Raji (cell line): Measurements from ENCODE around the gene ATOX1.

Experiments used
- POLR2A ChIP-seq: IDR thresholded peaks from 2 replicates; pipeline ENCODE4 v1.6.1; 2011; ENCODE audit warnings: low read depth, low read length, control low read depth; ENCODE audit not compliant: insufficient read depth

The ATOX1 gene

DNA sequence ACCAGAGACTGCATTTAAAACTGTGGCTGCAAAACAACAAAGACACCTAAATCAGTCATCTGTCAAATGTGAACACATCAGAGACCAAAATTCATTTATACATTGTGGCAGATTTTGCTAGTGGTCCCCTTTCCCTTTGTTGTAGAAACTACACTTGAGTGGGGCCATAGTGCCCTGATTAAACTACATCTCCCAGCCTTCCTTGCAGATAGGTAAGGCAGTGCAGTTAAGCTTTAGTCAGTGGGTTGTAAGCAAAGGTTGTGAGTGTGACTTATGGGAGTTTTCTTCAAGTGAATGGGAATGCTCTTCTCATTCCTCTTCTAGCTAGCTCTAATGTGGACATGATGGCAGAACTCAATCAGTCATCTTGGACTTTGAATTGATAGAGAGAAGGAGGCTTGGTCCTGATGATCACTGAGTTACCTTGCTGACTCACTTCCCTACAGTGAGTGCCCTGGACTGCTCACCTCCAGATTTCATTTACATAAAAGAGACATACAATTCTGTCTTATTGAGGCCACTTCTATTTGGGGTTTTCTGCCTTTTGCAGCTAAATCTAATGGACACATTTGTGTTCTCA, 36.5 kb downstream of the ATOX1 start:
- peak; percentile 0; the same call in 1 of the 2 replicates for TF ChIP-seq POLR2A

DNA sequence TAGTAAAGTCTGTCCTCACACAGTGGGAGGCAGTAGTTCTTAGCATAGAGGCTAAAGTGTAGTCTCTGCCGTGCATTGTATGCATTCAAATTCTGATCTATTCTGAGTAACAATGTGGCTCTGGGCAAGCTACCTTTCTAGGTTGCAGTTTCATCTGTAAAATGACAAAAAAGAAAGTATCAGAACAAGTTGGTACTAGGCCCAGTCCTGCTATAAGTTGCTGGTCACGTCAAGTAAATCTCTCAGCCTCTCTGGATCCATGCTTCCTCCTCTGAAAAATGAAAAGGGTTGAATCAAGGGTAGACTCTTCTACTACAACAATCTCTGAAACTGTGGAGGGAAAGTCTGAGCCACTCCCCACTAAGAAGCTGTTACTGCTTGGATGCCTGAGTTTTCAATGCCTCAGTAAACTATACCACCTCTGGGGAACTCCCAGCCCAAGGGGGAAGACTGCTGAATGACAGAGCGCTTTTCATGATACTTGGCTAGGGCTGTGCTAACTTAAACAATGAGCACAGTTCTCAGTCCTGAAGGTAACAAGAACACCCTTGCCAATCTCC, 37.3 kb downstream of the ATOX1 start:
- TF ChIP-seq POLR2A = no peak

DNA sequence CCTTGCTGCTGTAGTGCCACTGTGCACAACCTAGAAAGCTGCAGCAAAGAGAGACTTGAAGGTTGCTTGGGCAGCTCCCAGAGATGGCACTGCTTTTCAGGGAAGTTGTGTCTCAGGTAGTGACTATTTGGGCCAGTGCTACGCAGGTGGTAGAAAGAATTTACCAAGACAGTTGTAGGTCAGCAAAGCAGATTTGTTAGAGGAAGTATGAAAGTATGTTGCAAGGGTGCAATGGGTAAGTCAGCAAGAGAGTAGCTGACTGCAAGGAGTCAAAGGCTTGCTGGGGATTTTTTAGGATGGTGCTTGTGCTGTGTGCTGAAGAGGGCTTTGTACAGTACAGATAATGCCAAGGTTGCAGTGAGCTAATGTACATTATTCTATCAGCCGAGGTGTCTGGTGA, 38.2 kb downstream of the ATOX1 start:
- no peak for TF ChIP-seq POLR2A

DNA sequence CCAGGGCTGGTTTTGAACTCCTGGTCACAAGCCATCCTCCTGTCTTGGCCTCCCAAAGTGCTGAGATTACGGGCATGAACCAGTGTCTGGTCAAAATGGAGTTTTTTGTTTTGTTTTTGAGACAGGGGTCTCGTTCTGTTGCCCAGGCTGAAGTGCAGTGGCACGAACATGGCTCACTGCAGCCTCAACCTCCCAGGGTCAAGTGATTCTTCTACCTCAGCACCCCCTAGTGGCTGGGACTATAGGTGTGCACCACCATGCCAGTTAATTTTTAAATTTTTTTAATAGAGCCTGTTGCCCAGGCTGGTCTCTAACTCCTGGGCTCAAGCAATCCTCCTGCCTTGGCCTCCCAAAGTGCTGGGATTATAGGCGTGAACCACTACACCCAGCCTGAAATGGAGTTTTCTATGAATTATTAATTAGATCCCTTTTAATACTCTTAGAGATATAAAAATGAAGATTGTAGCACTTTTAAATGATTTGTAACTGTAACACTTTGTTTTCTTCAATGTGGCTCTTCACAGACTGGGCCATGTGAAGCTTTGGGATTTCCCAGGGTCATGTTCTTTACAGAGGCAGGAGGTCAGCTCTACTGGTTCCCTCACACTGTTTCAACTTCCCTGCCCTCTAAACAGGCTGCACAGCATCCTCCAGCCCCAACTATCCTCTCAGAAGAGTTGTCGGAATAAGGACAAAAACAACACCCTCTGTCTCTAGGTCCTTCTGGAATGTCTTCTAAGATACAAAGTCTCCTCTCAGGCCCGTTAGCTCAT, 39.0 kb downstream of the ATOX1 start:
- TF ChIP-seq POLR2A = no peak

DNA sequence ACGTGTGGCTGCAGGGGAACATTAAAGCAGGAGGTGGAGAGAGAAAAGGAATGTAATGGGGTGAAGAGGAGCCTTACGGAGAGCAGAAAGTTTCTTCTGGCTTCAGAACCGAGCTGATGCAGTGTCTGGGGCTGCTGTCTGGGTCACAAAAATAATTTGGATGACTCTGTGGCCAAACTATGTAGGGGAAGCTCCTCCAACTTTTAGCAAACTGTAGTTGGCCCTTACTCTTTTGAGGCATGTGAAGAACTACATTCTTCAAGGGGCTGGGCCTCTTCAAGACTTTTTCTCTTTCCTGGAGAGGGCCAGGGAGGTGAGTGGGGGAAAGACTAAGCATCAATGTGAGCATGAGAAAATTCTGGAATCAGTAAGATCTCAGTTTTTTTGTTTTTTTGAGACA, 39.8 kb downstream of the ATOX1 start:
- TF ChIP-seq POLR2A = no peak

DNA sequence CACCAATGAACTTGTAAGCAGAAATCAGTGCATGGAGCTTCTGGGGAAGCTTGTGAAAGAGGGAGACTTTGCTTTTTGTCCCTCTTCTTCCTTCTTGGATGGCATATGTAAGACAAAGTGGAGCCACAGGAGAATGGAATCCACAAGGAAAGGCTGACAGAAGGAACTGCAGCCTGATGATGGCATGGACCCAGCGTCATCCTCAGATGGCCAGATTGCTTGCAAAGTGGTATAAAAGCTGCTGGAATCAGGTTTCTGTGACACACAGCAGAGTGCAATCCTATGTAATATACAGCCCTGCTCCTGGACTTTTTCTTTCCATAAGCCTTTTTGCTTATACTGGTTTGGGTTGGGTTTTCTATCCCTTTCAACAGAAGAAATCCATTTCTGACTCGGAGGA, 40.3 kb downstream of the ATOX1 start:
- TF ChIP-seq POLR2A = no peak

DNA sequence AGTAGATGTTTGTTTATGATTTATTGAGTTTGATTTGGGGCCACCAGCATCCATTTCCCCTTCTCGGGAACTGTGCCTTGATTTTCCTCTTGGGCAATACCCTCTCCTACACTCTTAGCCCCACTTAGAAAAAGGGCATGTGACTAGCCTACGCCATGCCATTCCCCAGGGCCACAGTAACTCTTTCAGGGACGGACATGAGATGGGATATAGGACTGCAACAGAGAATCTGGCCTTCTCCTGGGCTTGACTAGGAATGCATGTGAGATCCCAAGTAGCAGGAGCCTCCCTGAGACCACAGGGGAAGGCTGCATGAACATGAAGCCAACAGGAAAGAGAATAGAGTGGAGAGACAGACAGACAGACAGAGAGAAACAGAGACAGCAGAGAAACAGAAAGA, 41.0 kb downstream of the ATOX1 start:
- no peak for TF ChIP-seq POLR2A

DNA sequence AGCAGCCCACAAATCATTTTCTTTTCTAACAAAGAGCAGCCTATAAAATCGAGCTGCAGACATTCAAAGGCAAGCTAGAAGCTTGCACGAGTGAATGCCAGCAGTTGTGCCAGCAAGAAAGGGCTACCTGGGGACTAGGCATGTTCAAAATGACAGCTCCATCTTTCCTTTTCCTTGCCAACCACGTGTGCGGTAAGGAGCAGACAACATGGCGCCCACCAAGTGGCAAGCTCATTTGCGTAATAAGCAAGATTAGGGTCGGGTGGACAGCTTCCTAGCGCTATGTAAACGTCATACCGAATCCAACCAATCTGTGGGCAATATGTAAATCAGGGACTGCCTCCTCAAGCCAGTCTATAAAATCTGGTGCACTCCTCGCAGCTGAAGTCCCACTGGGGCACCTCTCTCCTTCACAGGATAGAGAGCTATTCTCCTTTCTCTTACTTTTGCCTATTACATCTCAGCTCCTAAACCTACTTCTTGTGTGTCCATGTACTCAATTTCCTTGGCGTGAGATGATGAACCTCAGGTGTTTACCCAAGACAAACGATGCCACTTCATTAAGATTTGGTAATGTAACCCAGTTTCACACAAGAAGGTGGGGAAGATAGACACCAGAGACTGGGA, 49.2 kb downstream of the ATOX1 start:
- TF ChIP-seq POLR2A = no peak

DNA sequence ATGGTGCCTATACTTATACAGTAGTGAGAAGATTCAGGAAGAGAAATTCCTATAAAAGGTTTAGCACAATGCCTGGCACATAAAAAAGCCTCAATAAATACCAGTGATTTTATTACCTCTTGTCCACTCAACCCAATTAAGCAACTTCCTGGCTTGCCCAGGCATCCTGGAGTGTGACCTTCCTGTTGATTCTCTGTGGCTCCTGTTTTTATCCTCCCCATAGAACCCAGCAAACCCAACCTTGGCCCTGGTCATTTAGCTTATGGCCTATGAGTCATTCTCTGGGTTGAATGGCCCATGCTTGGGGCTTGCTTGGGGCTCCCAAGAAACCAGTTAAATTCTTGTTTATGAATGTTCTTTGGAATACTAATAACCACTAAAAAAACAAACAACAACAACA, 50.3 kb downstream of the ATOX1 start:
- TF ChIP-seq POLR2A = no peak

DNA sequence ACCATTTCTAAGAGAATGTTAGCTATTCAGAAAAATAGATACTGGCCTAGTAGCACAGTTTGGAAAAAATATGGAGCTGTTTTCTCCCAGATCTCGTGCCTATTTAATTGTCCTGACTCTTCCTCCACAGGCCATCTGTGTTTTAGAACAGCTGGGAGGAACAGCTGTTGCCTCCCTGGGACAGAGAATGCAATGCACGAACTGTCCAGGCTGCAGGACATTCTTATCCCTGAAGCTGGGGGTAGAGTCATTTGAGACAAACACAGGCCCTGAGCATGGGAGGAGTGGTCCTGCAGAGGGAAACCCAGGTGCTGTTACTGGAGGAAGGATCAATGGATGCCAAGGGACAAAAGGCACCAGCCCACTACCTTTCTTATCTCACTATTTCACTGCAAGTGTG, 50.9 kb downstream of the ATOX1 start:
- TF ChIP-seq POLR2A = no peak

DNA sequence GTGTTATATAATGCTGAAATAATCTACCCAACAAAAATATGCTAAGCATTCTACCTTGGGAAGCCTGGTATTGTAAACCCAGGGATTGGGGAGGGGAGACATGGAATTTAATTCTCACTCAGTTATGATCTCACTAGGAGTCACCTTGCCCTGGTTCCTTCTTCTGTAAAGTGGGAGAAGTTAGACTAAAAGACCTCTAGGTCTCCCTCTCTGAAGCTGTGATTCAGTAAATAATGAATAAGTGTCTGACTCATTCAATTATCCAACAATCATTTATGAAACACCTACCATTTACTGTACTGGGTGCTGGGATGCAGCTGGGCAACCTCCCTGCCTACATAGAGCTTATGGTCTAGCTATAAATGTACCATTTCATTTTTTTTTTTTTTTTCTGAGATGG, 51.5 kb downstream of the ATOX1 start:
- TF ChIP-seq POLR2A = no peak

DNA sequence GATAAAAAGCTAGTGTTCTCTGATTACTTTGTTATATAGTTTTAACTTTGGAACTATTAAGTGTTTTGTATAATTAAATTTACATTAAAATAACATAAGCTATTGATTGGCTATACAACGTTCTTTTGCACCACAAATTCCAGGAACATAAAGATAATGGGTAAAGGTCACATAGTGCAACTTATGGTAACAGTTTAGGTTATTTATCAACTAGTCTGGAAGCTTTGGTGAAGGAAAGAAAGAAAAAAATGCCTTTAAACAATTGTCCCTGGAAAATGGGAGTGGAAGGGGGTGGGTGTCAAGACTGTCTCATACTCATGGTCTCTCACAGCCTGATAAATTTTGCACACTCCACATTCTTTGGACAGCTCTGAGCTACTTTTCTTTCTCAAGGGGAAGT, 54.7 kb downstream of the ATOX1 start:
- no peak for TF ChIP-seq POLR2A

DNA sequence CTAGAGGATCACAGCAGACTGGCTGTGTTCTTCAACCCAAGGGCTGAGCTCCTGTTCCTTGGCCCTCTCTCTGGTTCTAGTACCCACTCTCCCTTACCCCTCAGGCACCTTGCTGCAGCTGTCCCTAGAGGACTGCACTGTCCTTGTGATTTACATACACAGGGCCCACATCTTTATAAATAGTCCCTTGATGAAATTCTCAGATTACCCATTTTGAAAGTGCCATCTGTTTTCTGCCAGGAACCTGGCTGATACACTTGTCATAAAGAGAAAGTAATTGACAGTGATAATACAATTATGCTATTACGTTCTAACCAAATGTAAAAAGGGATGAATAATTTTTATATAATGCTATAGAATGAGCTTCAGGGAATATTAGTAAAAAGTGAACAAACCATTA, 55.2 kb downstream of the ATOX1 start:
- TF ChIP-seq POLR2A = no peak

DNA sequence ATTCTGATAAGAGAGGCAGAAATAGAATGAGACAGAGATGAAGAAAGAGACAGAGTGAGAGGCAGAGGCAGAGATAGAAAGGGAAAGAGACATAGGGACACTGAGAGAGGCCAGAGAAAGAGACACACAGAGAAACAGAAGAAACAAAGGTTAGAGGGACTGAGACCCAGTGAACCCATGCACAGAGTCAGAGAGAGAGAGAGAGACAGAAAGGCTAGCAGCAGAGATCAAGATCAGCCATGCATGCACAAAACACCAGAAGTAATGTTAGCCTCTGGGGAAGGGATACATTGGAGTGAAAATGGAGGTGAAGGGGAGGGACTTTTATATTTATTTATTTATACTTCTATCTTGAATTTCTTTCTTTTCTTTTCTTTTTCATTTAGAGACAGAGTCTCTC, 57.6 kb downstream of the ATOX1 start:
- no peak for TF ChIP-seq POLR2A

DNA sequence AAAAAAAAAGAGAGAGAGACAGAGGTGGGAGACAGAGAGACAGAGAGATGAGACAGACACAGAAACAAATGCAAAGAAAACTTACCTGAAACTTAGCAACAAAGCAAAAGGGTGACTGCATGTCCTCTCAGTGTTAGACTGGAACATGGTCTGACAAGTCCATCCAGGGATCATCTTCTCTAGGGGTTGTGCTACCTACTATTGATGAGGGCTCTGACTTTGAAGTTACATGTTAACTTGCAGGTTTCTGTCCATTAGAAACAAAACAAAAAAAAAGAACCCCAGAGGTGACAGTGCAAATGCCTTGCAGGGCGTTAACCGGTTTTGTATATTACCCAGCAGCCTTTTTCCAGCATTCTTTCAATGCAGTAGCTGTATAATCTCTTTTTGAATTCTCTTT, 58.1 kb downstream of the ATOX1 start:
- TF ChIP-seq POLR2A = no peak
